ENCODE measurements around the gene TMX3.

GRCh38 chr18:68733707-68734106 is 18.8 kb upstream of the TMX3 start:
- no peak for TF ChIP-seq POLR2A (IDR thresholded peaks at IDR 0.05)
- TF ChIP-seq CTCF (IDR thresholded peaks at IDR 0.05), result no peak
- TF ChIP-seq POLR2AphosphoS5 (IDR thresholded peaks at IDR 0.05), result no peak
- TF ChIP-seq EP300 (IDR thresholded peaks at IDR 0.05), result no peak
